Measurements from ENCODE around the gene NTF4. TPM values are rescaled to one million over a fixed set of nuclear protein-coding genes. Genes with fewer than 3 reads are reported as not detected.

The NTF4 gene
- total RNA-seq, 4 donors from 2014 or later, result 0.33 TPM; not detected in 3

DNA sequence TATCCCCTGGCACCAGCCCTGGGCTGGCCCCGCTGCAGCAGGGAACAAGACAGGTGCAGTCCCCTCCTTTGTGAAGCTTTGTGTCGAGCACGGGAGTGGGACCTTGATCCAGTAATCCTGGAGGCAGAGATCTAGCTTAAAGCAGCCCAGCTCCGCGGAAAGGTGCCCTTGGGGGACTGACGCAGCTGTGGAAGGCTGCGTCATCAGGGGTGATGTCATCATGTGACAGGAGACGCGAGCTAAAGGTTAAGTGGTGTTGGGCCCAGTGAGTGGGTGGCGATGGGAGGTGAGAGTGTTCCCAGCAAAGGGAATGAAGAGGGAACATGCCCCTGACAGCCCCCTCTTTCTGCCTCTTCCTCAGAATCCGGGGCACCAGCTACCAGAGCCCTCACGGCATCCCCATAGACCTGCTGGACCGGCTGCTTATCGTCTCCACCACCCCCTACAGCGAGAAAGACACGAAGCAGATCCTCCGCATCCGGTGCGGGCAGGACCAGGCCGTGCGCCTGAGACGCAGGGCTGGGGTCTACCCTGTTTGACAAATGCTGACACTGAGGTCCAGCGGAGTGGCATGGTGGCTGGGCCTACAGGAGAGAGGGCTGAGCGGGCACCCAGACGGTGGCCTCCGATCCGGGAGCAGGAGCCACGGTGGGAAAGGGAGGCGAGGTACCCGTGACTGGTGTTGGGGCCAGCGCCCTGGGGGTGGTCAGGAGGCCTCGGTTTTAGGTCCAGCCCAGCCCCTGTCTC, 50.3 kb downstream of the NTF4 start:
- Histone ChIP-seq H3K27ac (no peak overlapping the region), H3K9me3 (no peaks in the 10 kb centered on the region), H3K4me1 (peaks cover 16 to 19% of the 10 kb centered on the region in 2 donors), H3K27me3 (no peaks in the 10 kb centered on the region), H3K4me3 (replicated peaks in 1 of 3) (no peak overlapping the region), H3K36me3 (peaks cover 25 to 34% of the 10 kb centered on the region in 2 donors)
- no peak for DNase-seq
- intact Hi-C loops (cut with DNase I), result no loop called here
- WGBS, 2 donors, result 94% methylated on average over 31 to 32 of the region's 32 CpGs
- TF ChIP-seq POLR2A (IDR thresholded peaks at IDR 0.05), result no peak
- TF ChIP-seq, protein P1, sequence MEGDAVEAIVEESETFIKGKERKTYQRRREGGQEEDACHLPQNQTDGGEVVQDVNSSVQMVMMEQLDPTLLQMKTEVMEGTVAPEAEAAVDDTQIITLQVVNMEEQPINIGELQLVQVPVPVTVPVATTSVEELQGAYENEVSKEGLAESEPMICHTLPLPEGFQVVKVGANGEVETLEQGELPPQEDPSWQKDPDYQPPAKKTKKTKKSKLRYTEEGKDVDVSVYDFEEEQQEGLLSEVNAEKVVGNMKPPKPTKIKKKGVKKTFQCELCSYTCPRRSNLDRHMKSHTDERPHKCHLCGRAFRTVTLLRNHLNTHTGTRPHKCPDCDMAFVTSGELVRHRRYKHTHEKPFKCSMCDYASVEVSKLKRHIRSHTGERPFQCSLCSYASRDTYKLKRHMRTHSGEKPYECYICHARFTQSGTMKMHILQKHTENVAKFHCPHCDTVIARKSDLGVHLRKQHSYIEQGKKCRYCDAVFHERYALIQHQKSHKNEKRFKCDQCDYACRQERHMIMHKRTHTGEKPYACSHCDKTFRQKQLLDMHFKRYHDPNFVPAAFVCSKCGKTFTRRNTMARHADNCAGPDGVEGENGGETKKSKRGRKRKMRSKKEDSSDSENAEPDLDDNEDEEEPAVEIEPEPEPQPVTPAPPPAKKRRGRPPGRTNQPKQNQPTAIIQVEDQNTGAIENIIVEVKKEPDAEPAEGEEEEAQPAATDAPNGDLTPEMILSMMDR (IDR thresholded peaks at IDR 0.05), result no peak

DNA sequence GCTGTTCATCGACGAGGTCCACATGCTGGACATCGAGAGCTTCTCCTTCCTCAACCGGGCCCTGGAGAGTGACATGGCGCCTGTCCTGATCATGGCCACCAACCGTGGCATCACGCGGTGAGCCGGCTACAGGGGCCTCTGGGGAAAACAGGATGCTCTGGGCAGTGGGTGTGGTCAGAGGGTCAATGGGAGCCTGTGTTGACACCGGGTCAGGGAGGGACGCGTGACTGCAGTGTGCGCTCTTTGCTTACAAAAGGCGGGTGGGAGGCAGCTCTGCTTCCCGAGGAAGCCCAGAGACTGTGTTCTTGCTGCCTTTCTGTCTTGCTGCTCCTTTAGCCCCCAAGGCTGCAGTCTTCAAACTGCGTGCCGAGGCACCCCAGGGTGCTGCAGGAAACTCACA, 53.4 kb downstream of the NTF4 start:
- no peak for TF ChIP-seq POLR2A (IDR thresholded peaks at IDR 0.05)
- TF ChIP-seq, protein P1 (IDR thresholded peaks at IDR 0.05), result no peak
- 90 to 95% methylated on average over 10 to 17 of the region's 17 CpGs for WGBS, 2 donors
- Histone ChIP-seq H3K4me1 (no peaks in the 10 kb centered on the region), H3K27me3 (no peaks in the 10 kb centered on the region), H3K27ac (no peak overlapping the region), H3K4me3 (replicated peaks in 1 of 3) (no peak overlapping the region), H3K36me3 (peaks cover 39 to 47% of the 10 kb centered on the region in 2 donors), H3K9me3 (no peaks in the 10 kb centered on the region)
- no peak for DNase-seq
- intact Hi-C loops (cut with DNase I), result no loop called here

Small RNAs within 50 kb of the gene (small RNA-seq; reads per million reads assigned to genes)
- gene RN7SL708P, result not detected

Other genes with a start within 250 kb of the NTF4 start
- gene HSD17B14, start 228.3 kb downstream of the NTF4 start, total RNA-seq, result 10 to 100 TPM; 11.9 to 46.8 (median 22.2) TPM
- gene PLEKHA4, start 196.2 kb downstream of the NTF4 start, total RNA-seq, result 10 to 100 TPM; 15.2 to 21.8 (median 19.0) TPM
- gene PPP1R15A, start 192.4 kb downstream of the NTF4 start, total RNA-seq, result 10 to 100 TPM; 18.7 to 31.7 (median 24.2) TPM
- gene TULP2, start 166.1 kb downstream of the NTF4 start, total RNA-seq, result under 1 TPM in 1 of 4 donors, not detected in 3; 0.27 TPM
- 100 to 1,000 TPM; 267 to 424 (median 371) TPM for gene NUCB1, start 164.5 kb downstream of the NTF4 start, total RNA-seq
- gene DHDH, start 131.1 kb downstream of the NTF4 start, total RNA-seq, result not detected
- gene BAX, start 109.9 kb downstream of the NTF4 start, total RNA-seq, result 10 to 100 TPM; 28.2 to 74.4 (median 41.2) TPM
- over 10,000 TPM in 1 of 4 donors, 1,000 to 10,000 TPM in 3; 5,748 to 12,335 (median 7,175) TPM for gene FTL, start 99.5 kb downstream of the NTF4 start, total RNA-seq
- gene GYS1, start 71.5 kb downstream of the NTF4 start, total RNA-seq, result 10 to 100 TPM; 17.9 to 33.2 (median 23.9) TPM
- 100 to 1,000 TPM in 3 of 4 donors, 10 to 100 TPM in 1; 80.5 to 131 (median 118) TPM for gene RUVBL2, start 70.9 kb downstream of the NTF4 start, total RNA-seq
- not detected for gene LHB, start 47.7 kb downstream of the NTF4 start, total RNA-seq
- not detected for gene CGB3, start 40.5 kb downstream of the NTF4 start, total RNA-seq
- not detected for gene CGB2, start 32.9 kb downstream of the NTF4 start, total RNA-seq
- gene CGB1, start 27.9 kb downstream of the NTF4 start, total RNA-seq, result not detected
- gene CGB5, start 21.0 kb downstream of the NTF4 start, total RNA-seq, result under 1 TPM in 1 of 4 donors, not detected in 3; 0.56 TPM
- gene CGB8, start 15.7 kb downstream of the NTF4 start, total RNA-seq, result not detected
- not detected for gene CGB7, start 7.1 kb downstream of the NTF4 start, total RNA-seq
- not detected for gene KCNA7, start 7.9 kb upstream of the NTF4 start, total RNA-seq
- 100 to 1,000 TPM; 253 to 388 (median 305) TPM for gene SNRNP70, start 20.6 kb upstream of the NTF4 start, total RNA-seq
- gene LIN7B, start 49.6 kb upstream of the NTF4 start, total RNA-seq, result 10 to 100 TPM; 10.5 to 17.7 (median 13.8) TPM
- 10 to 100 TPM in 1 of 4 donors, 1 to 10 TPM in 3; 1.7 to 13.4 (median 6.1) TPM for gene C19orf73, start 54.3 kb upstream of the NTF4 start, total RNA-seq
- gene PPFIA3, start 54.7 kb upstream of the NTF4 start, total RNA-seq, result 1 to 10 TPM; 4.6 to 7.4 (median 5.3) TPM
- gene HRC, start 90.6 kb upstream of the NTF4 start, total RNA-seq, result 1 to 10 TPM; 1.1 to 4.1 (median 2.1) TPM
- 10 to 100 TPM; 18.4 to 36.4 (median 26.1) TPM for gene TRPM4, start 93.0 kb upstream of the NTF4 start, total RNA-seq

All from thyroid gland (tissue), 4 donors.